Measurements from ENCODE around the gene MYH14.

- TF ChIP-seq CTCF (conservative IDR thresholded peaks at IDR 0.05; ENCODE audit: low read length) (no peak), EZH2phosphoT487 (IDR thresholded peaks at IDR 0.05; ENCODE audit: borderline replicate concordance, low read depth, low read length) (no peak)
These were observed 130.6 kb downstream of the MYH14 start for GRCh38 chr19:50333737-50334617.
